Astrocyte of the spinal cord (primary cell): Measurements from ENCODE around the gene VPS45.

Experiments used
- DNase-seq: peaks from one replicate; pipeline ENCODE4 v3.0.0; 2011; ENCODE audit warnings: low read depth, low spot score
- H3K4me3 ChIP-seq: 2 replicates; pipeline ENCODE4 v1.5.1; 2011; ENCODE audit warnings: low read depth, mild to moderate bottlenecking, low read length, moderate library complexity
- in situ Hi-C: cut with HindIII; loops from 2 replicates; pipeline ENCODE4 v1.10.0; 2017; ENCODE audit warnings: low sequenced_read_pairs
- TF ChIP-seq, protein P1 (sequence below): IDR thresholded peaks from 2 replicates; pipeline ENCODE4 v1.5.1; 2012; ENCODE audit warnings: low read depth, mild to moderate bottlenecking, low read length, inconsistent platforms

Gene VPS45

DNA sequence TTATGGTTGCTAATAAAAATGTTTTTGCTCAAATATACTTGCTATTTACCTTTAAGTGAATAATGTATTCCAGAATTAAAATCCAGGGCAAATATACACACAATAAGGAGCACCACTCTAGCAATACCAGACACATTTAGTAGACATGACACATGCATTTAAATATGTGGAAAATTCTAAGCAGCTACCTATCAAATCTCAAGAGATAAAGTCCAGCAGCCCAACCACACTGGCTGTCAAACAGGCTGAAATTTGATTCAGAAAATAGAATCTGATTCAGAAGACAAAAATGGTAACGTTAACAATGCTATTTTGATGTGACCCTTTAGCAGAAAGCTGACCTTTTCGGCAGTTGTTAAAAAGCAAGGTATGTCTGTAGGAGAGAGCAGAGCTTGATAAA is 124.4 kb downstream of the VPS45 start:
- peak; percentile 71 for DNase-seq
- H3K4me3 ChIP-seq, result no peak overlapping the region
- in situ Hi-C loops, result no loop called here
- TF ChIP-seq, protein P1, sequence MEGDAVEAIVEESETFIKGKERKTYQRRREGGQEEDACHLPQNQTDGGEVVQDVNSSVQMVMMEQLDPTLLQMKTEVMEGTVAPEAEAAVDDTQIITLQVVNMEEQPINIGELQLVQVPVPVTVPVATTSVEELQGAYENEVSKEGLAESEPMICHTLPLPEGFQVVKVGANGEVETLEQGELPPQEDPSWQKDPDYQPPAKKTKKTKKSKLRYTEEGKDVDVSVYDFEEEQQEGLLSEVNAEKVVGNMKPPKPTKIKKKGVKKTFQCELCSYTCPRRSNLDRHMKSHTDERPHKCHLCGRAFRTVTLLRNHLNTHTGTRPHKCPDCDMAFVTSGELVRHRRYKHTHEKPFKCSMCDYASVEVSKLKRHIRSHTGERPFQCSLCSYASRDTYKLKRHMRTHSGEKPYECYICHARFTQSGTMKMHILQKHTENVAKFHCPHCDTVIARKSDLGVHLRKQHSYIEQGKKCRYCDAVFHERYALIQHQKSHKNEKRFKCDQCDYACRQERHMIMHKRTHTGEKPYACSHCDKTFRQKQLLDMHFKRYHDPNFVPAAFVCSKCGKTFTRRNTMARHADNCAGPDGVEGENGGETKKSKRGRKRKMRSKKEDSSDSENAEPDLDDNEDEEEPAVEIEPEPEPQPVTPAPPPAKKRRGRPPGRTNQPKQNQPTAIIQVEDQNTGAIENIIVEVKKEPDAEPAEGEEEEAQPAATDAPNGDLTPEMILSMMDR, result no peak

DNA sequence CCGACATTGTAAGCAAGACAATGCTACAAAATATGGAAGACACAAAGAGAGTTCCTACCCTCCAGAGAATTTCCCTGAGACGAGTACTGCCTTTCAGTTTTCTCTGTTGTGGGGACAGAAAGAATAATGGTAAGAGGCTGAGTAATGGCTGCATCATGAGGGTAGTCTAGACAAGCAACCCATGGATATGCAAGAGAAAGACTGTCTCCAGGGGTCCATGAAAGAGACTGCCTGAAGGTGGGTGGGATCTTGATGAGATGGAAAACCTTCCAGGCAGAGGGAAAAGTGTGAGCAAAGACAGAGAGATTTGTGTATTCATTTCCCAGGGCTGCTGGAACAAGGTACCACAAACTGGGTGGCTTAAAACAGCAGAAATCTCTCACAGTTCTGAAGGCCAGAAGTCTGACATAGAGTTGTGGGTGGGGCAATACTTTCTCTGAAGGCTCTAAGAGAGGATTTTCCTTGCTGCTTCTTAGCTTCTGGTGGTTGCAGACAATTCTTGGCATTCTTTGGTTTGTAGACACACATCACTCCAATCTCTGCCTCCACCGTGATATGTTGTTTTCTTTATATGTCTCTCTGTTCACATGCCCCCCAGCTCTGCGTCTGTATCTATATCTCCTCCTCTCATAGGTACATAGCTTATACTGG is 126.9 kb downstream of the VPS45 start:
- in situ Hi-C loops, result no loop called here
- peak; percentile 58 for DNase-seq

More for the DNA sequence above, 126.9 kb downstream of the VPS45 start:
- no peak overlapping the region for H3K4me3 ChIP-seq
- TF ChIP-seq, protein P1, result no peak
